Myocyte (in vitro differentiated cells): Measurements from ENCODE around the gene SLC24A4. TPM values are rescaled to one million over a fixed set of nuclear protein-coding genes. Genes with fewer than 3 reads are reported as not detected.
"Not testable (repeated sequence)": the region's sequence is repeated elsewhere in the genome, so short reads cannot be mapped to it uniquely, and the experiment has no call there.

Experiments
- DNase-seq: peaks from one replicate; pipeline ENCODE4 v3.0.0-alpha.2; 2012; ENCODE audit warnings: low read depth
- total RNA-seq: library from RNA; depleted of rRNA; stranded (reverse); fragments of >200 nt; gene quantifications from 2 replicates; pipeline ENCODE4 v1.2.3, GENCODE V29; 2014

The SLC24A4 gene
- total RNA-seq, 1 donor from 2014 or later, result not detected

- DNase-seq, result no peak
These were observed 77.8 kb downstream of the SLC24A4 start for GRCh38 chr14:92400579-92401444.

DNA sequence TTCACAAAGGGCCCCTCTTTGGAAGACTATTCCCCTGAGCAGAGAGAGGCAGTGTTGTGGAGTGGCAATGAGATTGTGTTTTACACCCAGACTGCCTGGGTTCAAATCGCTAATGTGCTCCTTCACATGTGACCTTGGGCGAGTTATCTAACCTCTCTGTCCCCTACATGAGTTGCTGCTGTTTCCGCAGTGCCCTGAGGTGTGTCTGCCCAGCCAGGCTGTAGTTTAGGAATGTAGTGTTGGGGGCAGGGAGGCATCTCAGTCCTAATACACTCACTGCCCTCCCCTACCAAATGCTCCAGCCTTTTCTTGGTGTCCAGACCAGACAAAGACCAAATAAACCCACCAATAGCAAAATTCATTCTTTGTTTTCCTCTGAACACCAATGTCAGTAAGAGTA, 78.6 kb downstream of the SLC24A4 start:
- no peak for DNase-seq

GRCh38 chr14:92402500-92402899, 79.5 kb downstream of the SLC24A4 start:
- not testable (repeated sequence) for DNase-seq

GRCh38 chr14:92404018-92404417, 81.1 kb downstream of the SLC24A4 start:
- DNase-seq, result no peak

DNA sequence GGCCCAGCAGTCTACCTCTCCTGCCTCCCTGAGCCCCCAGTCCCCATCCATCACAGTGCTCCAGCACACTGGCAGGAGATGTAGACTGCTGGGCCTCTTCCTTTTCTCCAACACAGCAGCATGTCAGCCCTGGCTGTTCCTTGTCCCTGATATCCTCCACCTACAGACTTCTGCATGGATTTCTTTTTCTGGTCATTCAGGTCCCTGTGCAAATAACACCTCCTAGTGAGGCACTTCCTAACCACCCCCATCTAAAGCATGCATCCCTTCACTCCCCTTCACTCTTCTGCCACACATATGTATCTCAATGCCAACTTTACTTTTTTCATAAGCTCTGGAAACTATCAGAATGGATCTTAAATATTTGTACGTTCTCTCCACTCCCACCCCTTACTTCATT, 81.5 kb downstream of the SLC24A4 start:
- no peak for DNase-seq

GRCh38 chr14:92404938-92405337, 82.0 kb downstream of the SLC24A4 start:
- no peak for DNase-seq

- DNase-seq, result no peak
These were observed 84.4 kb downstream of the SLC24A4 start for GRCh38 chr14:92407410-92407809.

DNA sequence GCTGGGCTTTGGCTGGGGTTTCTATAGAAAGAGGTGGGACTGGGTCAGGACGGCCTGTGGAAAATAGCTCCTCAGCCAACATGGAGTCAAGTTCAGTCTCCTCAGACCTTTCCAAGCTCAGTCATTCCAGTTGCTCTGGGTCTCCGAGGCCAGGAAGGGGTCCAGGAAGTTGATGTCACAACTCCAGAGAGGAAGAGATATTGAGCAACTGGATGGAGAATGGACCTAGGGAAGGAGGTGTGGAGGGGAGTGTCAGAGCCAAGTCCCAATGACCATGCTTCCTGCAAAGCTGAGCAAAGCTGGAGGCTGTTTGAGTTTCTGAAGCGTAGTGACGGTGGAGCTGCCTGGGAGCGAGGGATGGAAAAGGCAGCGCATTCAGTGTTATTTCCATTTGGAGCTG, 86.1 kb downstream of the SLC24A4 start:
- no peak for DNase-seq

DNA sequence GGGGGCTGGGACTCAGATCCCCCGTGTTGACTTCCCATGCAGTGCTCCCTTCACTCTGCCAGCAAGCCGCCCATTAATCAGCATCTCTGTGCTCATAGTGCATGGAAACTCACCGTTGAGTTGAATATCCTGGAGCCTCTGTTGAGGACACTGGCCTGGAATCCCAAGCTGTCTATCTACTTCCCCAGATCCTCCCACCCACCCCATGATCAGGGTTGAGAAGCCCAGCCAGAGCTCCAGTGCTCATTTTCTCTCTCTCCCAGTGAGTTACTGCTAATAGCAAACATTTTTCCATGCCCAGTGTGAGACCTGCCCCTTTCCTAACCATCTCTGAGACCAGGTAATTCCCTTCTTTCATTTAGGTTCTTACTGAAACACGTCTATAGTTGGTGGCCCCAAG, 88.2 kb downstream of the SLC24A4 start:
- no peak for DNase-seq

DNA sequence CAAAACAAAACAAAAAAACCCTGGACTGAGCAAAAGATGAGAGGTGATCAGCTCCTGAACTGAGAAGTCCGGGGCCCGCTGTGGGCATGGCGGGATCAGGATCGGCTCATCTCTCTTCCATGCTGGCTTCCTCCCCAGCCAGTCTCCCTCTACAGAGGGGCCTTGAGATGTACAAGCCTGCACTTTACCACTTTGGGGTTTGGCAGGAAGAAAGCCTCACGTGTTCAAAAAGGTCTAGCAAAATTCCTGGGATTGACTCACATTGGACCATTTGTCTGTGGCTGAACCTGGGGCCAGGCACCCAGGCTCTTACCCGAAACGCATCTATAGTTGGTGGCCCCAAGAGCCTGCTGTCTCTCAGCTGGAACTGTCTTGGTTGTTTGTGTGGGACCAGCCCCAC, 89.0 kb downstream of the SLC24A4 start:
- DNase-seq, result no peak

DNA sequence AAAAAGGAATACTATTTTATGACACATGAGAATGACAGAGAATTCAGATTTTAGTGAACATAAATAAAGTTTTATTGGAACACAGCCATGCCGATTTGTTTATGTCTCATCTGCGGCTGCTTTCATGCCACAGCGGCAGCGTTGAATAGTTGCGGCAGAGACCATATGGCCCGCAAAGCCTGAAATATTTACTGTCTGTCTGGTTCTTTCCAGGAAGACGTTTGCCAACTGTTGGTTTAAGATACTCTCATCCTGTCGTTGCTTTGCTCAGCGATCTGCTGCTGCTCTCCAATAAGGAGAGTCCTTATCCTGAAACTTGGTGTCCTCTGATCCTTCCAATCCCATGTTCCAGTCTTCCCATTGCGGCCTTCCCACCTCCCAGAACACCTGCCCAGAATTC, 89.9 kb downstream of the SLC24A4 start:
- DNase-seq, result no peak

- DNase-seq, result no peak
These were observed 90.4 kb downstream of the SLC24A4 start for GRCh38 chr14:92413379-92413778.

- DNase-seq, result no peak
These were observed 91.9 kb downstream of the SLC24A4 start for GRCh38 chr14:92414690-92415445.

DNA sequence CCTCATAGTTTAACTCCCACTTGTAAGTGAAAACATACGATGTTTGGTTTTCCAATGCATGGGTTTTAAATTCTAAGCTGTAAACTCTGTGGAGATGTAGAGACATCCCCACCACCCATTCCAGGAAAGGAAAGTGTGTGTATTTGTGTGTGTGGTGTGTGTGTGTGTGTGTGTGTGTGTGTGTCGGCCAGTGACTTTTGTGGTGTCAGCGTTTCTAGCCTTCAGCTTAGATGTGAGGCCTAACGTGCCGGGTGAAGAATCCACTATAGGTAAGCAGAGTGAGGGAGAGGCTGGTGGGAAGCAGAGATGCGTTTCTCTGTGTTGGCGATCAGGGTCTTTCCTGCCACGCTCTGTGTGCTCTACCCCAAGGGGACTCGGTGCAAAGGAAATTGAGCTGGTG, 93.0 kb downstream of the SLC24A4 start:
- no peak for DNase-seq

GRCh38 chr14:92416544-92416943, 93.6 kb downstream of the SLC24A4 start:
- DNase-seq, result no peak

GRCh38 chr14:92417759-92418158, 94.8 kb downstream of the SLC24A4 start:
- DNase-seq, result no peak

GRCh38 chr14:92421751-92422150, 98.8 kb downstream of the SLC24A4 start:
- peak; percentile 9 for DNase-seq

GRCh38 chr14:92425101-92425500, 102.1 kb downstream of the SLC24A4 start:
- no peak for DNase-seq

DNA sequence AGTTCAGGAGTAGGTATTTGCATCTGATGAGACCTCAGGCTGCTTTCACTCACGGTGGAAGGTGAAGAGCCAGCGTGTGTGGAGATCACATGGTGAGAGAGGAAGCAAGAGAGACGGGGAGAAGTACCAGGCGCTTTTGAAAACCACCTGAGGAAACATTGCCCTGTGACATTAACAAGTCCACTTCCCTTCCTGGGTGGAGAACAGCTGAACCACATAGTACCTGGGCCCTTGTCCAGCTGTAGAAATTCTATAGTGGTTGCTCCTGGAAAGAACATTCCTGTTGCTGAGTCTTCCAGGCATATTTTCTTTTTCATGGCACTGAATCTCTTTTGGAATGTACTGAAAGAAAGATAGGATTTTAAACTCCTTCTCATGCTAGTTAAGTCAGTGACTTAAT, 103.3 kb downstream of the SLC24A4 start:
- DNase-seq, result no peak

- no peak for DNase-seq
These were observed 104.1 kb downstream of the SLC24A4 start for GRCh38 chr14:92427096-92427495.

DNA sequence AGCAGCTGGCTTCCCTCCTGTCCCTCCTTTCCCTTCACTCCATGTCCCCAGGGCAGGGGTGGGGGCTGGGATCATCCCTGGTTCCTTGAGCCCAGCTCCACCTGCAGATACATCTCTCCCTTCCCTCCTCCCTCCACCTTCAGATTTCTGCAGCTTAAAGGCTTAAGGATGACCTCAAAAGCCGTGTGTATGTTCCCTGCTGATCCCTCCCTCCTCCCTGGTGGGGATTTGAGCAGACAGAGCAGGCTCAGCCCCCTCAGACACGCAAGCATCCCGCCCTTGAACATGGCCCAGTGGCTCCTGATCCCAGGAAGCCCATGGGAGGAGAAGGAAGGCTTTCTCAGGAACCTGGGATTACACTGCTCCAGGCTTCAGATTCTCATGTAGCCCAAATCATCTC, 107.7 kb downstream of the SLC24A4 start:
- no peak for DNase-seq

- DNase-seq, result no peak
These were observed 108.3 kb downstream of the SLC24A4 start for GRCh38 chr14:92431199-92431725.
